Choroid plexus epithelial cell (primary cell): Measurements from ENCODE around the gene ITPR2.
"Not testable (repeated sequence)": the region's sequence is repeated elsewhere in the genome, so short reads cannot be mapped to it uniquely, and the experiment has no call there.

Source experiments
- DNase-seq: peaks from one replicate; pipeline ENCODE4 v3.0.0-alpha.2; 2010; ENCODE audit warnings: low read depth
- H3K4me3 ChIP-seq: 2 replicates; pipeline ENCODE4 v1.5.1; 2011; ENCODE audit warnings: low read depth, mild to moderate bottlenecking, control low read depth, low read length, moderate library complexity
- TF ChIP-seq, protein P1 (sequence below): conservative IDR thresholded peaks from 2 replicates; pipeline ENCODE4 v1.5.1; 2011; ENCODE audit warnings: low read depth, mild to moderate bottlenecking, control low read depth, inconsistent platforms, low read length, moderate library complexity

ITPR2 gene

DNA sequence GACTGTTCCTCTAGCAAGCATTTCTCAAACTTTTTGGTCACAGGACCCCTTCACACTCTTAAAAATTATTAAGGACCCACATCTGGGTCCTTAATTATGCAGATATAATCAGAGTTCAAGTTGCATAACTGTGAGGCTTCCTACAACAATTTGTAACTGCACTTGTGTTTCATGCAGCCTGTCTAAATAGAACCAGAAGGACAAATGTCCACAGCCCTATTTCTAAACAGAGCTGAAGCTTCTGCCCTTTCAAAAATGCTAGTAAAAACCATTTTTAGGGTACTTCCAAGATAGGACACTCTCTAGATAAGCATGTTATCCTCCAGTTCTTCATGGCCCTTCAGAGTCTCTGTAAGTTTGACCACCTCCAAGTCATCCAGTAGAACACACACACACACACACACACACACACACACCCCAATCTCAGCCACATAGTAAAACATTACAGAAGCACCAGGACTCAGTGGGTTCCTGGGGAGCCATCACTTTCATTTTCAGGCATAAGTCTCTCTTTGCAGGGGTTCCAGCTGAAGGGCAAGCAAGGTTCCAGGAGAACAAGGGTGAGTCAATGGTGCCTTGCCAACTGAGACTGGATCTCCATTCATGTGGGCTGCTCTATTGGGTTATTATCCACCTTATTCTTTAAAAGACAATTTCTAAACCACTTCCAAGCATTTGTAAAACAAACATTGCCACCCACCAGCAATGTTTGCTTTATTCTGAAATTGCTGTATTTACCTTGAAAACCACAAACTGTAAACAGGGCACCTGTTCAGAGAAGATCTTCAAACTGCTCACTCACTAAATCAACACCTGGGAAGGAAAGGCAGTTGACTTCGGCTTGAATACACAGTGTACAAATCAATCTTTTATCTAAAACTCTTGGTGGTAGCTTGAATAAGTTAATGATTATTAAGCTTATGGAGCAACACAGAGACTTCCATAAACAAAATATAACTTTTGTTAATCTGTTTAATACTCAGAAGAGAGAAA, 64.1 kb downstream of the ITPR2 start:
- DNase-seq, result no peak
- no peak overlapping the region for H3K4me3 ChIP-seq
- TF ChIP-seq, protein P1, sequence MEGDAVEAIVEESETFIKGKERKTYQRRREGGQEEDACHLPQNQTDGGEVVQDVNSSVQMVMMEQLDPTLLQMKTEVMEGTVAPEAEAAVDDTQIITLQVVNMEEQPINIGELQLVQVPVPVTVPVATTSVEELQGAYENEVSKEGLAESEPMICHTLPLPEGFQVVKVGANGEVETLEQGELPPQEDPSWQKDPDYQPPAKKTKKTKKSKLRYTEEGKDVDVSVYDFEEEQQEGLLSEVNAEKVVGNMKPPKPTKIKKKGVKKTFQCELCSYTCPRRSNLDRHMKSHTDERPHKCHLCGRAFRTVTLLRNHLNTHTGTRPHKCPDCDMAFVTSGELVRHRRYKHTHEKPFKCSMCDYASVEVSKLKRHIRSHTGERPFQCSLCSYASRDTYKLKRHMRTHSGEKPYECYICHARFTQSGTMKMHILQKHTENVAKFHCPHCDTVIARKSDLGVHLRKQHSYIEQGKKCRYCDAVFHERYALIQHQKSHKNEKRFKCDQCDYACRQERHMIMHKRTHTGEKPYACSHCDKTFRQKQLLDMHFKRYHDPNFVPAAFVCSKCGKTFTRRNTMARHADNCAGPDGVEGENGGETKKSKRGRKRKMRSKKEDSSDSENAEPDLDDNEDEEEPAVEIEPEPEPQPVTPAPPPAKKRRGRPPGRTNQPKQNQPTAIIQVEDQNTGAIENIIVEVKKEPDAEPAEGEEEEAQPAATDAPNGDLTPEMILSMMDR, result no peak

GRCh38 chr12:26767865-26768264, 65.1 kb downstream of the ITPR2 start:
- TF ChIP-seq, protein P1, result no peak
- no peak overlapping the region for H3K4me3 ChIP-seq
- no peak for DNase-seq

DNA sequence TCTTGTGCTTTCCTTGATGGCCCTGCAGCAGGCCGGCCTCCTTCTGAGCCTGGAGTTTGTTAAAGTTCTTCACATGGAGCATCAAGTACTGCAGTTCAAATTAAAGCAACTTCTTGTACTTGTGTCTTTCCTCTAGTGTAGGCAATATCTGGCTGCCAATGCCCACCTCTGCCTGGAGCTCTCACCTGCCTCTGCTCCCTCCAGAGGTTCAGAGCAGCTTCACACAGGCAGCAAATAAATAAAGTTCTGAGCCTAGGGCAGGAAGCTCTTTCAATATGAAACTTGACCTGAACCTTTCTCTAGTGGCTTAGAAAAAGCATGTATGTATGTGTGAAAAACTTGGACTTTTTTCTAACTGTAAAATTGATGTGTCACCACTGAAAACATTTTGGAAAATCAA, 65.9 kb downstream of the ITPR2 start:
- H3K4me3 ChIP-seq, result no peak overlapping the region
- DNase-seq, result no peak
- TF ChIP-seq, protein P1, result peak; percentile 15

DNA sequence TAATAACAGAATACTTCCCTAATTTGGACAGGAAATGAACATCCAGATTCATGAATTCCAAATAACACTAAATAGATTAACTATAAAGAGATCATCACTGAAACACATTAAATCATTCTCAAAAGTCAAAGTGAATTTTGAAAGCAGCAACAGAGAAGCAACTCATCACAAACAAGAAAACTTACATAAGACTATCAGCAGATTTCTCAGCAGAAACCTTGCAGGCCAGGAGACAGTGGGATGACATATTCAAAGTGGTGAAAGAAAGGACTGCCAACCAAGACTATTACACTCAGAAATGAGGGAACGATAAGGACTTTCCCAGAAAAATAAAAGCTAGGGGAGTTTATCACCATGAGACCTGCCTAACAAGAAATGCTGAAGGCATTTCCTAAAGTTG, 70.8 kb downstream of the ITPR2 start:
- H3K4me3 ChIP-seq, result no peak overlapping the region
- DNase-seq, result no peak
- TF ChIP-seq, protein P1, result no peak

GRCh38 chr12:26761775-26762174, 71.2 kb downstream of the ITPR2 start:
- H3K4me3 ChIP-seq, result no peak overlapping the region
- TF ChIP-seq, protein P1, result no peak
- no peak for DNase-seq

DNA sequence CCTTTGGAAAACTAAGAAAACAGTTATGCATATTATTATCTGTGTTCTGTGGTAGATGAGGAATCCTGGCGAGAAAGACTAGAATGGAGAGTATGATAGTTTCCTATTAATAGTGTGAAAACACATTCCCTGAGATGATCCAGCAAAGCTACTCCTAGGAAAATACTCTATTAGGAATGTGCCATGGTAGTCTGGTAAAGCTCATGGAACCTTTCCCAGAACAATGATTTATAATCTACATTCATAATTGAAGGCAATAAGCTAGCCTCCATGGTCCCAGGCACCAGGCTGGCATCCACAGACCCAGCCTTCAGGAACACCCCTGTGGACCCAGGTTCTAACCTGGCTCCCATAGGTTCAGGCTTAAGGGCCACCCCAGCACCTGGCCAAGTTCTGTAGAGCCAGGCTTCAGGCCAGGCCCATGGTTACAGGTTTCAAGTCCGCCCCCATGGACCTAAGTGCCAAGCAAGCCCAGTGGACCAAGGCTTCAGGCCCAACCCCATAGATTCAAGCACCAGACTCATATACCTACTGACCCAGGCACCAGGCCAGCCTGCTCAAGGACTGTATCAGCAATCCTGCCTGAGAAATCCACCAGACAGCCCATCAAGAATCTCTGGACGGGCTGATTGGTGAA, 72.2 kb downstream of the ITPR2 start:
- DNase-seq, result no peak
- H3K4me3 ChIP-seq, result no peak overlapping the region
- TF ChIP-seq, protein P1, result no peak

DNA sequence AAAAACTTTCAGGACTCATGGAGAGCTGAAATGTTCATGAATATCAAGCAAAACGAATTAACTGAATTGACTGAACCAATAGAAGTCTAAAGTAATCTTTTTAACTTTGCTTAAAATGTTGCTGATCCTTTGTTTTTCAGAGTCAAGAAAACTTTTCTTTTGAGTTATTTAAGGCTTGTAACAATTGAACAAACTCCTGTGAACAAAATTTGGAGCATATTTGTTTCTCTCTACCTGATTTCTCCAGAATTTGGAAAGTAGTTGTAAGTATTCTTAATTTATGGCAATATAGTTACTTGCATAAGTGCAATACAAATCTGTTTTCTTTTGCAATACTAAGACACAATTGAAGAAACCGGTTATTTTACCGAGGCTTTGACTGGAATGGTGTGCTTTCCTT, 77.6 kb downstream of the ITPR2 start:
- not testable (repeated sequence) for DNase-seq, H3K4me3 ChIP-seq
